Activated T-helper 1 cell treated with anti-CD3 and anti-CD28 coated beads, Interleukin-2, amount 50 U/mL, for 16 hours (primary cell): ENCODE data around the gene CCDC160.

ENCODE experiments used
- DNase-seq, 2 donors: peaks; one replicate each; pipeline ENCODE4 v3.0.0-alpha.2; 2020; ENCODE audit warnings: low read depth in 1 of 2, low spot score in 1 of 2

Gene CCDC160

GRCh38 chrX:134294548-134294947 lies 57.6 kb downstream of the CCDC160 start:
- no peak for DNase-seq
